Osteoblast (primary cell): ENCODE data around the gene LRP8. TPM values are rescaled to one million over a fixed set of nuclear protein-coding genes. Genes with fewer than 3 reads are reported as not detected.
A peak's percentile ranks its signal among the peaks of the same experiment; 100 is the strongest.

Source experiments
- DNase-seq: peaks from one replicate; pipeline ENCODE4 v3.0.0; 2011; ENCODE audit warnings: low spot score, mixed read lengths; ENCODE audit not compliant: insufficient read length; ENCODE audit errors: missing footprints
- H2AFZ ChIP-seq: 2 replicates; pipeline ENCODE4 v1.6.0; 2011; ENCODE audit warnings: mild to moderate bottlenecking, low read length
- H3K27ac ChIP-seq: 2 replicates; pipeline ENCODE4 v1.5.1; 2011; ENCODE audit warnings: mild to moderate bottlenecking, low read depth, low read length, moderate library complexity
- H3K27me3 ChIP-seq: 2 replicates; pipeline ENCODE4 v1.6.0; 2012; ENCODE audit warnings: mild to moderate bottlenecking, control low read depth, inconsistent platforms, low read length, moderate library complexity; ENCODE audit not compliant: insufficient read depth
- H3K36me3 ChIP-seq: 2 replicates; pipeline ENCODE4 v1.5.1; 2011; ENCODE audit warnings: mild to moderate bottlenecking, low read length, control low read depth, moderate library complexity; ENCODE audit not compliant: insufficient read depth
- H3K4me1 ChIP-seq: 2 replicates; pipeline ENCODE4 v1.5.1; 2011; ENCODE audit warnings: mild to moderate bottlenecking, low read length, control low read depth, moderate library complexity; ENCODE audit not compliant: insufficient read depth
- H3K4me2 ChIP-seq: 2 replicates; pipeline ENCODE4 v1.6.0; 2011; ENCODE audit warnings: mild to moderate bottlenecking, low read length; ENCODE audit not compliant: insufficient read depth
- H3K4me3 ChIP-seq: fragments of 200-600 bp; sonication (generic); 3 replicates; pipeline ENCODE4 v1.5.1; 2012; ENCODE audit warnings: mild to moderate bottlenecking, low read length, inconsistent platforms; ENCODE audit not compliant: insufficient read depth
- H3K79me2 ChIP-seq: 2 replicates; pipeline ENCODE4 v1.6.0; 2012; ENCODE audit warnings: mild to moderate bottlenecking, low read length, control low read depth, inconsistent platforms; ENCODE audit not compliant: insufficient read depth
- H3K9me3 ChIP-seq: 2 replicates; pipeline ENCODE4 v1.5.1; 2011; ENCODE audit warnings: low read depth, low read length, control low read depth
- H4K20me1 ChIP-seq: 2 replicates; pipeline ENCODE4 v1.6.0; 2012; ENCODE audit warnings: mild to moderate bottlenecking, low read length, control low read depth; ENCODE audit not compliant: insufficient read depth
- total RNA-seq: library from RNA; depleted of rRNA; stranded (reverse); fragments of >200 nt; gene quantifications from 2 replicates; pipeline ENCODE4 v1.2.3, GENCODE V29; 2012
- TF ChIP-seq, protein P1 (sequence below): IDR thresholded peaks from 2 replicates; pipeline ENCODE4 v1.5.1; 2011; ENCODE audit warnings: mild to moderate bottlenecking, low read depth, low read length, moderate library complexity; ENCODE audit errors: extremely low read depth

LRP8 gene
- total RNA-seq, 1 donor, result 11.2 TPM

DNA sequence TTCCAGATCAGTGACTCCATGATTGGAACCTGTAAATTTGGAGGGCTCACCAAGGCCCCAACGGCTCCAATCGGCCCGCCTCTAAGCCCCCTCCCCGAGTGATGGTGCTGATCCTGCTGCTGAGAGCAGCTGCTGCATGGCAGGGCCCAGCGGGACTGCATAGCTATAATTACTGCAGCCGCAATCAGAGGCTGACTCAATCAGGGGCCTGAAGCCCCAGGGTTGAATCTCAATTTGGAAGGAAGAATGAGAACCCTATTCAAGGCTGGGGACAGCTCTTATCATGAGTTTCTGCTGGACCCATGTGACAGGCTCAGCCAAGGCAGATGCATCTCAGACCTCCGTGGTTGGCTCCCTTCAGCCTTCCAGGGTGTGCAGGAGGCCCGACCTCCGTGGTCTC, 46.7 kb downstream of the LRP8 start:
- H3K4me3 ChIP-seq, result no peak overlapping the region
- TF ChIP-seq, protein P1, sequence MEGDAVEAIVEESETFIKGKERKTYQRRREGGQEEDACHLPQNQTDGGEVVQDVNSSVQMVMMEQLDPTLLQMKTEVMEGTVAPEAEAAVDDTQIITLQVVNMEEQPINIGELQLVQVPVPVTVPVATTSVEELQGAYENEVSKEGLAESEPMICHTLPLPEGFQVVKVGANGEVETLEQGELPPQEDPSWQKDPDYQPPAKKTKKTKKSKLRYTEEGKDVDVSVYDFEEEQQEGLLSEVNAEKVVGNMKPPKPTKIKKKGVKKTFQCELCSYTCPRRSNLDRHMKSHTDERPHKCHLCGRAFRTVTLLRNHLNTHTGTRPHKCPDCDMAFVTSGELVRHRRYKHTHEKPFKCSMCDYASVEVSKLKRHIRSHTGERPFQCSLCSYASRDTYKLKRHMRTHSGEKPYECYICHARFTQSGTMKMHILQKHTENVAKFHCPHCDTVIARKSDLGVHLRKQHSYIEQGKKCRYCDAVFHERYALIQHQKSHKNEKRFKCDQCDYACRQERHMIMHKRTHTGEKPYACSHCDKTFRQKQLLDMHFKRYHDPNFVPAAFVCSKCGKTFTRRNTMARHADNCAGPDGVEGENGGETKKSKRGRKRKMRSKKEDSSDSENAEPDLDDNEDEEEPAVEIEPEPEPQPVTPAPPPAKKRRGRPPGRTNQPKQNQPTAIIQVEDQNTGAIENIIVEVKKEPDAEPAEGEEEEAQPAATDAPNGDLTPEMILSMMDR, result no peak
- peaks cover 11% of the 10 kb centered on the region for H3K4me1 ChIP-seq
- H3K79me2 ChIP-seq, result no peaks in the 10 kb centered on the region
- H2AFZ ChIP-seq, result no peak overlapping the region
- DNase-seq, result peak; percentile 27
- no peaks in the 10 kb centered on the region for H3K36me3 ChIP-seq
- H3K4me2 ChIP-seq, result no peak overlapping the region
- H3K9me3 ChIP-seq, result no peaks in the 10 kb centered on the region
- H3K27ac ChIP-seq, result no peak overlapping the region
- H4K20me1 ChIP-seq, result peaks cover 4% of the 10 kb centered on the region
- H3K27me3 ChIP-seq, result no peaks in the 10 kb centered on the region

- peaks cover 11% of the 10 kb centered on the region for H3K4me1 ChIP-seq
- TF ChIP-seq, protein P1, result no peak
- no peaks in the 10 kb centered on the region for H3K79me2 ChIP-seq
- no peak for DNase-seq
- H2AFZ ChIP-seq, result no peak overlapping the region
- no peak overlapping the region for H3K4me2 ChIP-seq
- H3K27me3 ChIP-seq, result no peaks in the 10 kb centered on the region
- H3K27ac ChIP-seq, result no peak overlapping the region
- no peaks in the 10 kb centered on the region for H3K36me3 ChIP-seq
- H3K4me3 ChIP-seq, result no peak overlapping the region
- peaks cover 4% of the 10 kb centered on the region for H4K20me1 ChIP-seq
- no peaks in the 10 kb centered on the region for H3K9me3 ChIP-seq
Observed at GRCh38 chr1:53280496-53280895, 47.4 kb downstream of the LRP8 start.

DNA sequence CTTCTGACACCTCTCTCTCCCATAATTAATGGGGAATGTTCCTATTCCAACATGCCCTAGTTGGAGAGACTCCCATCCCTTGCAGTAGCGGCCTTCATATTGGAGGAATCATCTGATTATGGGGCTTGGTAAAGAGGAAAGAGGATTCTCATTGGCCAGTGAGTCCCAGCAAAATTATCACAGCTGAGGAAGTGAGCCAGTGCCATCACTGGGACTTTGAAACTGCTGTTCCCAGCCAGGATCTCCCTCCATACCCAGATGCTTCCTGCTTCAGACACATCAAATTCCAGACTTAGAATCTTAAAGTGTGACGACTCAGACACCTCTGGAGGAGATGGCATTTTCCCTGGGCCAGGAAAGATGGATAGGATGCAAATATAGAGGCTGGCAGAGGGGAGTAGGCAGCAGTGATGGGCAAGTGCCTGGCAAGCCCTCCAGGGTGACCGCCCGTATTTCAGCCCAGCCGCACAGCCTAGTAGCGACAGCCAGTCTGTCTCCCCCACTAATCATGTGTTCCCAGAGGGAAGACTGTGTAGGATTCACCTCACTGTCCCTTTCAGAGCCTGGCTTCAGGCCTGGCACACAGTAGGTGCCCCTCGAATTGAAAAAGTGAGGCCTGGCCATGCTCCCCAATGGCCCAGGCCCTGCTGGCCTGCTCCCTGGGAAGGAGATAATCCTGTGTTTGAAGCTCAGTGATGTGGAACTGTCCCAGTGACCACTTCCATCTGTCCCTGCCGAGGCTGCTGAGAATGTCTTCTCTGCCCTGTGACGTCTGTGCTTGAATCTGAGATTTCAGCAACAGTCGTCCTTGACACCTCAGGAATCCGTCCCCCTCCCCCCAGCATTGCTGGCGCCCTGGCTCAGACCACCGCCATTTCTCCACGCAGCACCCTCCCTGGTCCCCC, 48.3 kb downstream of the LRP8 start:
- peaks cover 4% of the 10 kb centered on the region for H4K20me1 ChIP-seq
- H3K4me2 ChIP-seq, result no peak overlapping the region
- TF ChIP-seq, protein P1, result no peak

GRCh38 chr1:53278298-53278725, 49.6 kb downstream of the LRP8 start:
- peak; percentile 99 for DNase-seq
- Histone ChIP-seq H3K79me2 (no peaks in the 10 kb centered on the region), H2AFZ (no peak overlapping the region), H3K4me1 (peaks cover 11% of the 10 kb centered on the region), H4K20me1 (peaks cover 4% of the 10 kb centered on the region), H3K4me2 (no peak overlapping the region), H3K36me3 (no peaks in the 10 kb centered on the region), H3K9me3 (no peaks in the 10 kb centered on the region), H3K27me3 (no peaks in the 10 kb centered on the region), H3K27ac (no peak overlapping the region), H3K4me3 (no peak overlapping the region)
- TF ChIP-seq, protein P1, result peak; percentile 90

More for the DNA sequence above, 48.3 kb downstream of the LRP8 start:
- no peak overlapping the region for H2AFZ ChIP-seq
- H3K36me3 ChIP-seq, result no peaks in the 10 kb centered on the region
- H3K9me3 ChIP-seq, result no peaks in the 10 kb centered on the region
- no peaks in the 10 kb centered on the region for H3K27me3 ChIP-seq
- no peak overlapping the region for H3K4me3 ChIP-seq
- H3K27ac ChIP-seq, result no peak overlapping the region
- peak; percentile 75 for DNase-seq
- no peaks in the 10 kb centered on the region for H3K79me2 ChIP-seq
- peaks cover 11% of the 10 kb centered on the region for H3K4me1 ChIP-seq
